ENCODE measurements around the gene GATAD2A. TPM values are rescaled to one million over a fixed set of nuclear protein-coding genes. Genes with fewer than 3 reads are reported as not detected.

Gene GATAD2A
- polyA plus RNA-seq, 4 donors, result 40.6 to 57.7 (median 50.0) TPM

DNA sequence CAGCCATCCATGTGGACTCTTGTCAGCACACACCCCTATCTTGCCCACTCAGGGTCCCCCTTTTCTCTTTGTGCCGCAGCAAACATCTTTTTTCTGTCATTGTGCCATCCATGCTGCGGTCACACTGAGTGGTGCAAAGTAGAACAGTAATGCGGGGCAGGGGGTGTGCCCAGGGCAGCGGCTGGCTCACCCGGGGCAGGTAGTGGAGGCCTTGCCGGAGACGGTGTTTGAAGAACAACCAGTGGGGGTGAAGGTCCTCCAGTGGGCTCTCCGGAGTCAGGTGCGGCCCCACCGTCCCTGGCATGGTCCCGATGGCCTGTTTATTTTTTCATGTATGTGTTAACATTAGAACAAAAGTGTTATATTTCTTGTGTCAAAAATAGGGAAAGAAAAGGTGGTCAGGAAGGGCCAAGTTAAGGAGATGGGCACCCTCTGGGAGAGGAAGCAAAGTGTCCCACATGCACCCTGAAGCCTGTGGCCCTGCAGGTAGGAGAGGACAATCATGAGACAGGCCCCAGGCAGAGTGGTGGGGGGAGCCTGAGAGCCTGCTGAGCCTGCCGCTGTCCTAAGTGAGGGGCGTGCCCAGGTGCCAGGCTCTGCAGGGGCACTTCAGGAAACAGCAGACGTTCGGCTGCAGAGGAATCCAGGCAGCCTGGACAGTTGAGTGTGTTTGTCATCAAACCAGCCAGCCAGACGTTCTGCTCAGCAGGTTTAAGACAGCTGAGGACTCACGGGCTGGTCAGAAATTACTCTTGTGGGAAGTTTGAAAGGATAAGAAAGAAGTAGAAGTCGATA is 97.5 kb downstream of the GATAD2A start:
- DNase-seq (ENCODE audit: low read depth in 4 of 4, low spot score in 2 of 4), result no peak

GRCh38 chr19:19504754-19505668 is 99.5 kb downstream of the GATAD2A start:
- no peak for DNase-seq (ENCODE audit: low read depth in 4 of 4, low spot score in 2 of 4)

- no peak for DNase-seq (ENCODE audit: low read depth in 4 of 4, low spot score in 2 of 4)
These were observed 100.3 kb downstream of the GATAD2A start for GRCh38 chr19:19505669-19506326.

- no peak for DNase-seq (ENCODE audit: low read depth in 4 of 4, low spot score in 2 of 4)
These were observed 101.1 kb downstream of the GATAD2A start for GRCh38 chr19:19506592-19506991.

GRCh38 chr19:19507354-19507753 is 101.9 kb downstream of the GATAD2A start:
- DNase-seq (ENCODE audit: low read depth in 4 of 4, low spot score in 2 of 4), result no peak

DNA sequence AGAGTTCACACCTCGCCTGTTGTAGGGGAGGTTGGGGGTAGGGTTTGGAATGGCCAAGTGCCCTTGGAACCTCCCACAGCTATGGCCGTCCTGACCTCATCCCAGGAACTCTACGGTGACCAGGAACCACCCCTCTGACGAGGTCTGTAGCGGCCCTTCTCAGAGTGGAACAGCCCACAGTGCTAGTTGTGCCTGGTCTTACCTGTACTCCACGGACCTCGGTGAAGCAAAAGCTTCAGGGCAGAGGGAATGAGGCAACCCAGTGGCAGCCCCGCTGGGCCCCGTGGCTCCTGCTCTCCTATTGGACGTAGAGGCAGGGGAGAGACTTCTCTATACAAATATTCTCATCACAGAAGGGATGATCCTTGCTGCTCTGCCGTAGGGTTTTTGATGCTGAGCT is 102.7 kb downstream of the GATAD2A start:
- no peak for DNase-seq (ENCODE audit: low read depth in 4 of 4, low spot score in 2 of 4)

DNA sequence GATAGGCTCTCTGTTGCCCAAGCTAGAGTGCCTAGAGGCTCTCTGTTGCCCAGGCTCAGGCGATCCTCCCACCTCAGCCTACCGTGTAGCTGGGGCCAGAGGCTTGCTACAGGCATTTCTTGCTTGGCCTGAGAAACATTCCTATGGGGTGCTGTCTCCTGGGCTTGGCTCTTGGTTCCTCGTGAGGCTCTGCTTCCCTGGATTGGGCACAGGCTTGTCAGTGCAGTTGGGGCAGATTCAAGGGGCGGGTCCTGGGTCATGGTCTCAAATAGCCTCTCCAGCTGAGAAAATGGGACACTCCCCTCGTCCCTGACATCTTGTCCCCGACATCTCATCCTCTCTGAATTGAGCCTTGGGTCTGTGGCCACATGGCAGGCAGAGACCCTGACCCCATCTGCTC is 105.0 kb downstream of the GATAD2A start:
- no peak for DNase-seq (ENCODE audit: low read depth in 4 of 4, low spot score in 2 of 4)

DNA sequence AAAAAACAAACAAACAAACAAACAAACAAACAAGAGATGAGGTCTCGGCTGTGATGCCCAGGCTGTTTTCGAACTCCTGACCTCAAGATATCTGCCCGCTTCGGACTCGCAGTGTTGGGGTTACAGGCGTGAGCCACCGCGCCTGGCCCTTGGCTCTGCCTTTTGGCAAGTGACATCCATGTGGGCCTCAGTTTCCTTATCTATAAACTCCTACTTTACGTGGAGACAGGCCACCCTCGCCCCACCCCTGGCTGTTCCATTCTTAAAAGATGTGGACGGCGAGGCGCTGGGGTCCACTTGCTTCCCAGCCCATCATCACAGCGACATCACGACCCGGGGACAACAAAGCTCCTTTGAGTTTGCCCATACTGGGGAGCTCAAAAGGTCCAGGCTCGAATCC is 108.2 kb downstream of the GATAD2A start:
- DNase-seq (ENCODE audit: low read depth in 4 of 4, low spot score in 2 of 4), result no peak

DNA sequence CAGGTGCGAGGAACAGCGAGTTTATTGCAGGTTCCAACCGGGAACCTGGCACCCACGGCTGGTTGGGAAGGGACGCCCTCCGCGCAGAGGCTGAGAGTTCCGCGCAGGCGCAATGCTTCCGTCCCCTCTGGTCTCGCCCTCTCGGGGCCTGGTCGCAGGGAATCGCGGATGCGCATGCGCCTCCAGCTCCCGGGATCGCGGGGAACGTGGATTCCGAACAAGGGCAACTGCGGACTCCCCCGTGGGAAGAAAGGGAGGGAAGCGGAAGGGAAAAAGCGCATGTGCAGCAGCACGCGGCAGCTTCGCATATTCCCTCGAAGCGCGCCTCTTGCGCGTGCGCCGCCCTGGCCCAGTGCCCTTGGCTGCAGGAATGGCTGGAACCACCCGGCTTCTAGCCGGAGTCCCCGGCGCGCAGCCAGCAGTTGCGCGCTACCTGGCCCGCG is 108.8 kb downstream of the GATAD2A start:
- peak in 2 of 4 donors; percentile 34 to 55 for DNase-seq (ENCODE audit: low read depth in 4 of 4, low spot score in 2 of 4)

DNA sequence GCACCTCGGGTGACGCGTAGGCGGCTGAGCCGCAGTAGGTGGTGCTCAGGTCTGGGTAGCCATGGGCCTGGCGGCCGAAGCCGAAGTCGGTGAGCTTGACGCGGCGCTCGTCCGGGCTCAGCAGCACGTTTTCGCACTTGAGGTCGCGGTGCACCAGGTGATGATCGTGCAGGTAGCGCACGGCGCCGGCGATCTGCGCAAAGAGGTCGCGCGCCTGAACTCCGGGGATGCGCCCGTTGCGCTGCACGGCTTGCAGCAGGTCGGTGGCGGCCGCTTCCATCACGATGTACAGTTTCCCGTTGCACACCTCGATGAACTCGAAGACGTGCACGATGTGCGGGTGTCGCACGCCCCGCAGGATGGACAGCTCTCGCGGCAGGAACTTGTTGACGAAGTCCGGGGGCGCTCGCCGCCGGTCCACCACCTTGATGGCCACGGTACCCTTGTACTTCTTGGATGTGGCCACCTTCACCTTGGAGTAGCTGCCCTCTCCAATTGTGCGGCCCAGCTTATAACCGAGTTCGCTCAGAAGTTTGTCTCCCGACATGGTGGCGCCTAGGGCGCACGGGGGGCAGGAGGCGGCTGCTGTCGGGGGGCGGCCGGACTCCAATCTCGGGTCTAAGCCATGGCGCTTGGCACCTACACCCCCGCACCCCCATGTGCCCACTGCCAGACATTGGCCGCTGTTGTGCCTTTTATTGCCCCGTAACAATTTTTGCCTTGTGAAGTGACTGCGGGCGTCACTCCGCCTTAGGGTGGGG is 109.6 kb downstream of the GATAD2A start, which contains the start of gene TSSK6:
Gene TSSK6, minus strand, starts transcription at position 668 of the 761 bp plus-strand sequence. Its CDS starts 121 bp downstream, at position 547.
- DNase-seq (ENCODE audit: low read depth in 4 of 4, low spot score in 2 of 4), result no peak

DNA sequence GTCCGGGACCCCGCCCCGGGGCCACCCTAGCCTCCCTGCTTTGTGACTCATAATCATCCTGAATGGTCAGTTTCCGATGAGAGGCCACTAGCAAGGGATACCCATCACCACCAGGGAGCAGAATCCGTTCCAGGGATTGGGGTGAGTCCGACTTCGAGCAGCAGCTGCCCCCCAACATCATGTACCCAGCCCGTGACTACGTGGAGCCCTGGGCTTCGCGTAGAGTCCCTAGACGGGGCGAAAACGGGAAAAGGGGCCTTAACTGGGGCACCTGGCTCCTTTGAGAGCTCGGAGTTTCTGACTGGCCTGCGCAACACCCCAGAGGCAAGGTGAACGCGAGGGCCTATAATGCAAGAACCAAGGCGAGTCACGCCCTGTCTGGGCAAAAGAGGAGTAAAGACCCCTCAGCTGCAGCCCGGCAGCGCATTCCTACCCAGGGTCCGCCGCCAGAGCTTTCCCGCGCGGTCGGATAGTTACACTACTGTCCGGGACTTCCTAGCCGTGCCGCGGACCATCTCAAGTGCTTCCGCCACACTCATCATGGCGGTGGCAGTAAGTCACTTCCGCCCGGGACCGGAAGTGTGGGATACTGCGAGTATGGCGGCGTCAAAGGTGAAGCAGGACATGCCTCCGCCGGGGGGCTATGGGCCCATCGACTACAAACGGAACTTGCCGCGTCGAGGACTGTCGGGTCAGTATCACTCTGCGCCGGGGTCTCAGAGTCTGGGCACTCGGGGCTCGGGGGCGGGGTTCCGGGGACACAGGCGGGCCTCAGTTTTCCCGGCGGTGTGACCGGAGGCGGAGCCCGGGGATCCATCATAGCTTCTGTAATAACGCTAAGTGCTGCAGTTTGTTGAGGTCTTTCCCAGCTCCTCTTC is 110.4 kb downstream of the GATAD2A start, which contains the start of gene NDUFA13:
Gene NDUFA13, plus strand, starts transcription at position 584 of the 878 bp plus-strand sequence. Its CDS starts 14 bp downstream, at position 598.
- peak; percentile 89 to 94 (median 94) for DNase-seq (ENCODE audit: low read depth in 4 of 4, low spot score in 2 of 4)

GRCh38 chr19:19517235-19517619 is 111.8 kb downstream of the GATAD2A start:
- DNase-seq (ENCODE audit: low read depth in 4 of 4, low spot score in 2 of 4), result no peak

DNA sequence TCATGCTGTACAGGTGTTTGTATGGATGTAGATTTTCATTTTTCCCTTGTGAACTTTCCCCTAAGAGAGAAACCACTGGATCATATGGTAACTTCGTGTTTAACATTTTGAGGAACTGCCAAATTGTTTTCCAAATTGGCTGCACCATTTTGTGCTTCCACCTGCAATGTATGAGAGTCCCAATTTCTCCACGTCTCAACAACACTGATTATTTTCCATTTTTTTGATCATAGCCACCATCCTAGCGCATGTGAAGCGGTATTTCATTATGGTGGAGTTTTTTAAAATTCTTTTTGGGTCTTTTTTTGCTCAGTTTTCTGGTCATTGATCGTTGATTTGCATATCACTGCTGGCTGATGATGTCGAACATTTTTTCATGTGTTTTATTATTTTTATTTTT is 115.5 kb downstream of the GATAD2A start:
- DNase-seq (ENCODE audit: low read depth in 4 of 4, low spot score in 2 of 4), result no peak

DNA sequence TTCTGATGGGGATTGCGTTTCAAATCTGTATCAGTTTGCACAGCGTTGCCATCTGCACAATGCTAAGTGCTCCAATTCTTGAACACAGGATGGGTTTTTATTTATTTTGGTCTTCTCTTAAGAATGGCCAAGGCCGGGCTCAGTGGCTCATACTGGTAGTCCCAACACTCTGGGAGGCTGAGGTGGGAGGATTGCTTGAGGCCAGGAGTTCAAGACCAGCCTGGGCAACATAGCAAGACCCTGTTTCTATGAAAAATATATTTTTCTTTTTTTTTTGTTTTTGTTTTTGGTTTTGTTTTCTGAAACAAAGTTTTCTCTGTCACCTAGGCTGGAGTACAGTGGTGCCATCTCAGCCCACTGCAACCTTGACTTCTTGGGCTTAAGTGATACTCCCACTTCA is 117.7 kb downstream of the GATAD2A start:
- DNase-seq (ENCODE audit: low read depth in 4 of 4, low spot score in 2 of 4), result no peak

DNA sequence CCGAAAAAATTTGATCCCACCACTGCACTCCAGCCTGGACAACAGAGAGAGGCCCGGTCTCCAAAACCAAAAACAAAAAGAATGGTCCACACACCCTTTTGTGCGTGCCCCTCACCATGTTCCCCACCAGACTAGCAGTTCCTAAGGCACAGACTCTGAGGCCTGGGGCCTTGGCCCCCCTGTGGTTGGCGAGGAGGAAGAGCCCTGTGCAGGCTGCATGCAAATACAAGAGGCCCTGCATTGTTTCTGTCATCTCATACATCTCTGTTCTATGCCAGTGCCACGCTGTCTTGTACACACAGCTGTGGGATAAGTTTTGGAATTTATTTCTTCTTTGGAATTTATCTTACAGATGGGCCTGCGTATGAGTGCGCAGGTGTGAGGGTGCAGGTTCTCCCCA is 118.6 kb downstream of the GATAD2A start:
- DNase-seq (ENCODE audit: low read depth in 4 of 4, low spot score in 2 of 4), result no peak

- no peak for DNase-seq (ENCODE audit: low read depth in 4 of 4, low spot score in 2 of 4)
These were observed 120.3 kb downstream of the GATAD2A start for GRCh38 chr19:19525611-19526380.

GRCh38 chr19:19526581-19527370 is 121.3 kb downstream of the GATAD2A start:
- DNase-seq (ENCODE audit: low read depth in 4 of 4, low spot score in 2 of 4), result no peak

DNA sequence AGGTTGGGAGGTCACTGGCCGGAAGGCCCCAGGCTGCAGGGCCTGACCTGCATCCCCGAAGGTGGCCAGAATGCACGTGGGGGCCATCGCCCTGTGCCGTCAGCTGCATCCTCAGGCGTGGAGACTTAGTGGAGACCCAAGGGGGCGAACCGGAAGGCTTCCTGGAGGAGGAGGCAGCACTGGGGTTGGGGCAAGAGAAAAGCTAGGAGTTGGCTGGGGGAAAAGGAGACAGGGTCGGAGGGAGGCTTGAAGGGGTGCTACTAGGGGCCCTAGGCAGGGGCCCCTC is 121.8 kb downstream of the GATAD2A start:
- no peak for DNase-seq (ENCODE audit: low read depth in 4 of 4, low spot score in 2 of 4)

All from left renal cortex interstitium (tissue), 4 donors.